Aorta (tissue), 5 donors: ENCODE results near the gene C1QL3. TPM values are rescaled to one million over a fixed set of nuclear protein-coding genes. Genes with fewer than 3 reads are reported as not detected.

Experiments used
- ATAC-seq: fragments of 200-7000 bp; cut with Tn5 transposase; one replicate; pipeline ENCODE4 v1.9.1; 2022; ENCODE audit warnings: moderate library complexity; ENCODE audit not compliant: low FRiP score
- DNase-seq, 2 donors: peaks; one replicate each; pipeline ENCODE4 v3.0.0-alpha.2; 2020
- H3K27ac ChIP-seq, 2 donors: one replicate each; pipeline ENCODE4 v1.5.1; 2013; ENCODE audit warnings: low read length in 2 of 2, mild to moderate bottlenecking in 2 of 2, moderate library complexity in 2 of 2, control low read depth in 1 of 2, inconsistent platforms in 1 of 2, low read depth in 1 of 2
- H3K27me3 ChIP-seq, 2 donors: one replicate each; pipeline ENCODE4 v1.6.1; 2013; ENCODE audit warnings: control low read depth in 1 of 2, low read length in 1 of 2, mild to moderate bottlenecking in 1 of 2, moderate library complexity in 1 of 2; ENCODE audit not compliant: insufficient read depth in 2 of 2, control insufficient read depth in 1 of 2
- H3K36me3 ChIP-seq, 2 donors: one replicate each; pipeline ENCODE4 v1.6.1; 2013; ENCODE audit warnings: control low read depth in 1 of 2, low read length in 1 of 2, mild to moderate bottlenecking in 1 of 2; ENCODE audit not compliant: insufficient read depth in 2 of 2, control insufficient read depth in 1 of 2
- H3K4me1 ChIP-seq, 2 donors: one replicate each; pipeline ENCODE4 v1.6.1; 2013; ENCODE audit warnings: low read length in 2 of 2, control low read depth in 1 of 2, mild to moderate bottlenecking in 1 of 2, moderate library complexity in 1 of 2; ENCODE audit not compliant: insufficient read depth in 2 of 2, control insufficient read depth in 1 of 2
- H3K4me3 ChIP-seq, 2 donors: one replicate each; pipeline ENCODE4 v1.5.1; 2013; ENCODE audit warnings: low read length in 2 of 2, control low read depth in 1 of 2, mild to moderate bottlenecking in 1 of 2
- H3K9me3 ChIP-seq: one replicate; pipeline ENCODE4 v1.6.1; 2013; ENCODE audit warnings: mild to moderate bottlenecking, low read length; ENCODE audit not compliant: control insufficient read depth
- WGBS, 2 donors: extraction: QIAGEN DNeasy Blood & Tissue Kit; methylation state at CpG; one replicate each; pipeline ENCODE4 v1.1.7; 2013; 5-methylcytosine and 5-hydroxymethylcytosine counted together
- intact Hi-C, 2 donors: fragments of 100-400 bp; cut with DNase I; formaldehyde crosslinking; loops; one replicate each; pipeline versions ENCODE4 v1.14.2 to v1.15.0; 2022
- polyA plus RNA-seq, 2 donors: library from polyadenylated mRNA; stranded (reverse); fragments of 200-250 nt; gene quantifications; one replicate each; pipeline ENCODE4 v1.2.3, GENCODE V29; 2013
- total RNA-seq, 2 donors: library from RNA; stranded (reverse); fragmentation: NEBNext Ultra II Directional; extraction: Animal tissue kit (Norgen Biotek cat#: 25700); gene quantifications; one replicate each; pipeline ENCODE4 v1.2.1, GENCODE V29; 2021
- donor health status: healthy with polysubstance abuse.
- donor health status: Bipolar disorder and iron deficiency.
- donor health status: DM: no; HTN: no; CAD: no.
- donor health status: DM: no; HTN: no; CAD: no.
- donor health status: DM: yes; HTN: yes; CAD: no.

Gene C1QL3
- total and polyA plus RNA-seq, 4 donors, result 0.15 TPM; not detected in 3

- DNase-seq (no peak), ATAC-seq (no peak)
- no peaks in the 10 kb centered on the region for H3K9me3 ChIP-seq
- H3K27me3 ChIP-seq, result no peaks in the 10 kb centered on the region
- H3K27ac ChIP-seq, result no peak overlapping the region
- H3K4me1 ChIP-seq, result no peaks in the 10 kb centered on the region
- WGBS, 2 donors, result 85 to 87% methylated on average over 4 of the region's 4 CpGs
- no peaks in the 10 kb centered on the region for H3K36me3 ChIP-seq
- intact Hi-C loops, result no loop called here
- H3K4me3 ChIP-seq, result no peak overlapping the region
Observed at GRCh38 chr10:16518822-16519221, 2.9 kb downstream of the C1QL3 start.

GRCh38 chr10:16510843-16511242 lies 10.8 kb downstream of the C1QL3 start:
- DNase-seq (no peak), ATAC-seq (no peak)
- Histone ChIP-seq H3K9me3 (no peaks in the 10 kb centered on the region), H3K27ac (no peak overlapping the region), H3K4me1 (no peaks in the 10 kb centered on the region), H3K4me3 (no peak overlapping the region), H3K27me3 (no peaks in the 10 kb centered on the region), H3K36me3 (peaks cover 0 to 2% of the 10 kb centered on the region in 2 donors)
- intact Hi-C loops, result no loop called here
- WGBS, 2 donors, result 90 to 91% methylated on average over 9 of the region's 9 CpGs

GRCh38 chr10:16509996-16510395 lies 11.7 kb downstream of the C1QL3 start:
- Histone ChIP-seq H3K36me3 (peaks cover 0 to 2% of the 10 kb centered on the region in 2 donors), H3K27ac (no peak overlapping the region), H3K27me3 (no peaks in the 10 kb centered on the region), H3K4me3 (no peak overlapping the region), H3K9me3 (no peaks in the 10 kb centered on the region), H3K4me1 (no peaks in the 10 kb centered on the region)
- intact Hi-C loops, result no loop called here
- no peak for DNase-seq
- 75 to 78% methylated on average over 5 of the region's 5 CpGs for WGBS, 2 donors
- no peak for ATAC-seq

GRCh38 chr10:16505161-16505560 lies 16.5 kb downstream of the C1QL3 start:
- Histone ChIP-seq H3K27me3 (no peaks in the 10 kb centered on the region), H3K27ac (no peak overlapping the region), H3K36me3 (peaks cover 0 to 2% of the 10 kb centered on the region in 2 donors), H3K4me1 (no peaks in the 10 kb centered on the region), H3K4me3 (no peak overlapping the region), H3K9me3 (no peaks in the 10 kb centered on the region)
- intact Hi-C loops, result no loop called here
- WGBS, 2 donors, result 88 to 92% methylated on average over 1 of the region's 1 CpG
- ATAC-seq (no peak), DNase-seq (no peak)

GRCh38 chr10:16497911-16498310 lies 23.8 kb downstream of the C1QL3 start:
- no peak overlapping the region for H3K27ac ChIP-seq
- ATAC-seq (no peak), DNase-seq (no peak)
- H3K4me3 ChIP-seq, result no peak overlapping the region
- H3K9me3 ChIP-seq, result no peaks in the 10 kb centered on the region
- H3K36me3 ChIP-seq, result peaks cover 0 to 2% of the 10 kb centered on the region in 2 donors
- 96% methylated on average over 4 of the region's 4 CpGs for WGBS, 2 donors
- no peaks in the 10 kb centered on the region for H3K4me1 ChIP-seq
- intact Hi-C loops, result no loop called here
- H3K27me3 ChIP-seq, result no peaks in the 10 kb centered on the region

- Histone ChIP-seq H3K27ac (no peak overlapping the region), H3K36me3 (peaks cover 0 to 4% of the 10 kb centered on the region in 2 donors), H3K4me3 (no peak overlapping the region), H3K27me3 (no peaks in the 10 kb centered on the region), H3K9me3 (no peaks in the 10 kb centered on the region), H3K4me1 (no peaks in the 10 kb centered on the region)
- intact Hi-C loops, result no loop called here
- no peak for DNase-seq
- 48 to 64% methylated on average over 10 of the region's 10 CpGs for WGBS, 2 donors
- ATAC-seq, result no peak
Observed at GRCh38 chr10:16493884-16494536, 27.7 kb downstream of the C1QL3 start.

GRCh38 chr10:16491933-16492332 lies 29.7 kb downstream of the C1QL3 start:
- WGBS, 2 donors, result 58% methylated on average over 2 of the region's 2 CpGs
- no peak for ATAC-seq

GRCh38 chr10:16490511-16490910 lies 31.2 kb downstream of the C1QL3 start:
- Histone ChIP-seq H3K4me1 (no peaks in the 10 kb centered on the region), H3K9me3 (no peaks in the 10 kb centered on the region), H3K27ac (no peak overlapping the region), H3K4me3 (no peak overlapping the region), H3K36me3 (peaks cover 2 to 3% of the 10 kb centered on the region in 2 donors), H3K27me3 (no peaks in the 10 kb centered on the region)
- no peak for DNase-seq
- WGBS, 2 donors, result 88 to 92% methylated on average over 3 of the region's 3 CpGs
- ATAC-seq, result no peak
- intact Hi-C loops, result no loop called here

More at GRCh38 chr10:16491933-16492332, 29.7 kb downstream of the C1QL3 start:
- no peaks in the 10 kb centered on the region for H3K4me1 ChIP-seq
- intact Hi-C loops, result no loop called here
- no peaks in the 10 kb centered on the region for H3K27me3 ChIP-seq
- no peak overlapping the region for H3K27ac ChIP-seq
- no peak for DNase-seq
- H3K4me3 ChIP-seq, result no peak overlapping the region
- no peaks in the 10 kb centered on the region for H3K9me3 ChIP-seq
- peaks cover 3 to 4% of the 10 kb centered on the region in 2 donors for H3K36me3 ChIP-seq

GRCh38 chr10:16483241-16483917 lies 38.3 kb downstream of the C1QL3 start:
- Histone ChIP-seq H3K36me3 (no peaks in the 10 kb centered on the region), H3K4me3 (no peak overlapping the region), H3K9me3 (no peaks in the 10 kb centered on the region), H3K27me3 (no peaks in the 10 kb centered on the region), H3K4me1 (no peaks in the 10 kb centered on the region), H3K27ac (no peak overlapping the region)
- intact Hi-C loops, result no loop called here
- no peak for ATAC-seq
- 93 to 94% methylated on average over 11 of the region's 11 CpGs for WGBS, 2 donors
- no peak for DNase-seq
